ENCODE results near the gene ICAM2.
"Not testable (repeated sequence)": the region's sequence is repeated elsewhere in the genome, so short reads cannot be mapped to it uniquely, and the experiment has no call there.

Gene ICAM2

GRCh38 chr17:64008830-64009229 lies 11.6 kb downstream of the ICAM2 start:
- DNase-seq, result no peak

GRCh38 chr17:64008346-64008745 lies 12.1 kb downstream of the ICAM2 start:
- DNase-seq, result no peak

GRCh38 chr17:64007838-64008282 lies 12.6 kb downstream of the ICAM2 start:
- DNase-seq, result no peak

GRCh38 chr17:64007089-64007837 lies 13.2 kb downstream of the ICAM2 start:
- not testable (repeated sequence) for DNase-seq

- DNase-seq, result no peak
Measured at GRCh38 chr17:64006361-64007088, 13.9 kb downstream of the ICAM2 start.

- peak; percentile 69 for DNase-seq
Measured at GRCh38 chr17:64005734-64006167, 14.7 kb downstream of the ICAM2 start.

- DNase-seq, result peak; percentile 36
Measured at GRCh38 chr17:64004903-64005733, 15.3 kb downstream of the ICAM2 start.

- no peak for DNase-seq
Measured at GRCh38 chr17:64004218-64004770, 16.1 kb downstream of the ICAM2 start.

- no peak for DNase-seq
Measured at GRCh38 chr17:64003526-64004121, 16.8 kb downstream of the ICAM2 start.

GRCh38 chr17:64002658-64003525 lies 17.5 kb downstream of the ICAM2 start:
- no peak for DNase-seq

- no peak for DNase-seq
Measured at GRCh38 chr17:64001763-64002529, 18.5 kb downstream of the ICAM2 start.

GRCh38 chr17:64001091-64001579 lies 19.3 kb downstream of the ICAM2 start:
- no peak for DNase-seq

GRCh38 chr17:63999680-64000531 lies 20.5 kb downstream of the ICAM2 start:
- DNase-seq, result no peak

GRCh38 chr17:63998721-63999679 lies 21.4 kb downstream of the ICAM2 start:
- no peak for DNase-seq

GRCh38 chr17:63998050-63998720 lies 22.2 kb downstream of the ICAM2 start, which contains the start of gene PRR29:
Gene PRR29, plus strand, starts transcription at chr17:63998351. Its CDS starts 14 bp downstream, at chr17:63998365.
- DNase-seq, result peak; percentile 82

GRCh38 chr17:63997341-63998048 lies 22.9 kb downstream of the ICAM2 start:
- DNase-seq, result no peak
